Measurements from ENCODE around the gene ST3GAL4. TPM values are rescaled to one million over a fixed set of nuclear protein-coding genes. Genes with fewer than 3 reads are reported as not detected.
A peak's percentile ranks its signal among the peaks of the same experiment; 100 is the strongest.

Gene ST3GAL4
- total and polyA plus RNA-seq, 10 of the 15 experiments (the other 5 are each of a cell fraction or from before 2014, with no cell fraction given), result 3.8 to 8.1 (median 6.5) TPM; not detected in 2

DNA sequence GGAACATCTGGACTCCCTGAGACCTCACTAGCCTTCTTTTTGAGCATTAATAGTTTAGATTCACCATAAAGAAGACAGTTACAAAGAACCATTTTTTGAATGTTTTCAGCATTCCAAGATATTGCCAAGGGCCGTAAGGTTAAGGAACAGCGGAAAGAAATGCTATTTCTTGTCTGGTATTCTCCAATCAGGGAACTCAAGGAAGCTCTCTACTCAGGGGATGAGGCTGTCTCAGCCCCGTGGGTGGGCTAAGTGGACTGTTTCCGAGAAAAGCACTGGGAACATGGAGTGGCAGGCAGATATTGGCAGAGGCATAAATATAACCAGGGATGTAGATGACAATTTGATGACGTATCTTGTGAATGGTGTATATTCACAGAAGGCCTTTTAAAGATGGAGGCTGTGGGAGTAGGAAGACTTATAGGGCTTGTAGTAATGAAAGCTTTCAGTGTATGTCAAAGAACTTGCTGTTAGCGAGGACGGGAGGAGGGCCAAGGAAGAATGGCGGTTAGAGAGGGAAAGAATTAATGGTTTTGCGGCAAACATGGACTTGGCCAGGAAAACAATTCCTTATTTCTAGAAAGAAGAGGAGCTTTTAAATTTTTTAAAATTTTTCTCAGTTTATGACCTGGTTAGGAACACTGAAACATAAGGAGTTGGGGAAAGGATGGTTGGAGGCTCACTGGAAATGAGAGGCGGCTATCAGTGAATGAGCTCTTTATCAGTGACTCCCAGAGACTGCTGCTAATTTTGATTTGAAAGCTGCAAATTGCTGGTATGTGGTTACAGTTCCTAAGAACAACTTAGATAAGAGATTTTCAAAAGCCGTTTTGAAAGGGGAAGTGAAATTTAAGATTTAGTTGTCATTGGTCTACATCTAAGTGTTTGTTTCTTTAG is 64.6 kb downstream of the ST3GAL4 start (continued):
- TF ChIP-seq, protein P1, sequence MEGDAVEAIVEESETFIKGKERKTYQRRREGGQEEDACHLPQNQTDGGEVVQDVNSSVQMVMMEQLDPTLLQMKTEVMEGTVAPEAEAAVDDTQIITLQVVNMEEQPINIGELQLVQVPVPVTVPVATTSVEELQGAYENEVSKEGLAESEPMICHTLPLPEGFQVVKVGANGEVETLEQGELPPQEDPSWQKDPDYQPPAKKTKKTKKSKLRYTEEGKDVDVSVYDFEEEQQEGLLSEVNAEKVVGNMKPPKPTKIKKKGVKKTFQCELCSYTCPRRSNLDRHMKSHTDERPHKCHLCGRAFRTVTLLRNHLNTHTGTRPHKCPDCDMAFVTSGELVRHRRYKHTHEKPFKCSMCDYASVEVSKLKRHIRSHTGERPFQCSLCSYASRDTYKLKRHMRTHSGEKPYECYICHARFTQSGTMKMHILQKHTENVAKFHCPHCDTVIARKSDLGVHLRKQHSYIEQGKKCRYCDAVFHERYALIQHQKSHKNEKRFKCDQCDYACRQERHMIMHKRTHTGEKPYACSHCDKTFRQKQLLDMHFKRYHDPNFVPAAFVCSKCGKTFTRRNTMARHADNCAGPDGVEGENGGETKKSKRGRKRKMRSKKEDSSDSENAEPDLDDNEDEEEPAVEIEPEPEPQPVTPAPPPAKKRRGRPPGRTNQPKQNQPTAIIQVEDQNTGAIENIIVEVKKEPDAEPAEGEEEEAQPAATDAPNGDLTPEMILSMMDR (IDR thresholded peaks at IDR 0.05 in 2 of 3, conservative IDR thresholded peaks at IDR 0.05 in 1 of 3; ENCODE audit: control insufficient read depth in 2 of 3, extremely low read depth in 1 of 3, insufficient read depth in 1 of 3, low read depth in 3 of 3, low read length in 3 of 3), result no peak
- no peak for TF ChIP-seq ZNF24 (IDR thresholded peaks at IDR 0.05)
- no peak for TF ChIP-seq ZNF687 (IDR thresholded peaks at IDR 0.05)
- no peak for TF ChIP-seq ZZZ3 (IDR thresholded peaks at IDR 0.05; ENCODE audit: control insufficient read depth, insufficient read length, low read depth)
- TF ChIP-seq RAD21 (IDR thresholded peaks at IDR 0.05; ENCODE audit: insufficient read depth, low read depth, low read length), result no peak
- TF ChIP-seq SREBF2 (IDR thresholded peaks at IDR 0.05; ENCODE audit: low read length), result no peak
- TF ChIP-seq CHD1 (IDR thresholded peaks at IDR 0.05; ENCODE audit: low read depth, low read length), result no peak
- TF ChIP-seq SRF (IDR thresholded peaks at IDR 0.05; ENCODE audit: low read depth in 2 of 2, low read length in 2 of 2), result no peak
- no peak for TF ChIP-seq TCF7 (IDR thresholded peaks at IDR 0.05; ENCODE audit: borderline replicate concordance)
- TF ChIP-seq BCL11A (IDR thresholded peaks at IDR 0.05; ENCODE audit: low read depth, low read length), result peak; percentile 38; the same call in 1 of the 2 replicates
- TF ChIP-seq MYB (IDR thresholded peaks at IDR 0.05; ENCODE audit: borderline replicate concordance, low read depth, low read length), result no peak
- TF ChIP-seq CEBPZ (IDR thresholded peaks at IDR 0.05; ENCODE audit: low read depth, low read length), result no peak
- TF ChIP-seq SUPT20H (IDR thresholded peaks at IDR 0.05; ENCODE audit: borderline replicate concordance, control insufficient read depth, low read depth, low read length), result no peak
- TF ChIP-seq SMARCA5 (IDR thresholded peaks at IDR 0.05), result no peak
- 0 out of 2 replicates have a peak, but pooled peaks have one; percentile 40 for TF ChIP-seq NFYB (IDR thresholded peaks at IDR 0.05; ENCODE audit: insufficient read depth, low read depth, low read length)
- TF ChIP-seq, protein P2, sequence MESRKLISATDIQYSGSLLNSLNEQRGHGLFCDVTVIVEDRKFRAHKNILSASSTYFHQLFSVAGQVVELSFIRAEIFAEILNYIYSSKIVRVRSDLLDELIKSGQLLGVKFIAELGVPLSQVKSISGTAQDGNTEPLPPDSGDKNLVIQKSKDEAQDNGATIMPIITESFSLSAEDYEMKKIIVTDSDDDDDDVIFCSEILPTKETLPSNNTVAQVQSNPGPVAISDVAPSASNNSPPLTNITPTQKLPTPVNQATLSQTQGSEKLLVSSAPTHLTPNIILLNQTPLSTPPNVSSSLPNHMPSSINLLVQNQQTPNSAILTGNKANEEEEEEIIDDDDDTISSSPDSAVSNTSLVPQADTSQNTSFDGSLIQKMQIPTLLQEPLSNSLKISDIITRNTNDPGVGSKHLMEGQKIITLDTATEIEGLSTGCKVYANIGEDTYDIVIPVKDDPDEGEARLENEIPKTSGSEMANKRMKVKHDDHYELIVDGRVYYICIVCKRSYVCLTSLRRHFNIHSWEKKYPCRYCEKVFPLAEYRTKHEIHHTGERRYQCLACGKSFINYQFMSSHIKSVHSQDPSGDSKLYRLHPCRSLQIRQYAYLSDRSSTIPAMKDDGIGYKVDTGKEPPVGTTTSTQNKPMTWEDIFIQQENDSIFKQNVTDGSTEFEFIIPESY (IDR thresholded peaks at IDR 0.05), result no peak
- no peak for TF ChIP-seq ETV6 (conservative IDR thresholded peaks at IDR 0.05 in 1 of 2, IDR thresholded peaks at IDR 0.05 in 1 of 2; ENCODE audit: borderline replicate concordance in 1 of 2, low read depth in 1 of 2)

Data from GM12878 (cell line).